ENCODE results near the gene DIS3L2. TPM values are rescaled to one million over a fixed set of nuclear protein-coding genes. Genes with fewer than 3 reads are reported as not detected.
"Not testable (repeated sequence)": the region's sequence is repeated elsewhere in the genome, so short reads cannot be mapped to it uniquely, and the experiment has no call there.

Gene DIS3L2
- total RNA-seq, 1 donor from 2014 or later, result 34.7 TPM

GRCh38 chr2:232322560-232323327 lies 361.2 kb downstream of the DIS3L2 start:
- peak; percentile 48 for DNase-seq

GRCh38 chr2:232323328-232323650 lies 361.8 kb downstream of the DIS3L2 start:
- DNase-seq, result no peak

DNA sequence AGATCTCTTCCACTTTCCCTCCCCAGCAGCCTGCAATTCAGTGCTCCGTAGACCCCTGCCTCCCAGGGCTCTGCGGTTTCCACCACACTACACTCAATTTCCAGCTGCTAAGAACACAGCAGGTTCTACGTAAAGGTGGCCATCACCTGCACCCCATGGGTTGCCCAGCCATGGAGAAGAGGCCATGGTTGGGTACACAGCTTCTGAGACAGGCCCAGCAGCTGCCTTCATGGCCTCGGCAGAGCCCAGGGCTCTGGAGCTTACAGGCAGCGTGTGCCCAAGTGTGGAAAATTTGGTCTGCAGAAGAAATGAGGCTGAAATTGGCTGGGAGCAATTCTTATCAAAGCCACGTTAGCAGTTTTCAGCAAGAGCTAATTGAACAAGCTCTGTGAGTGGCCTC lies 362.5 kb downstream of the DIS3L2 start:
- not testable (repeated sequence) for DNase-seq

DNA sequence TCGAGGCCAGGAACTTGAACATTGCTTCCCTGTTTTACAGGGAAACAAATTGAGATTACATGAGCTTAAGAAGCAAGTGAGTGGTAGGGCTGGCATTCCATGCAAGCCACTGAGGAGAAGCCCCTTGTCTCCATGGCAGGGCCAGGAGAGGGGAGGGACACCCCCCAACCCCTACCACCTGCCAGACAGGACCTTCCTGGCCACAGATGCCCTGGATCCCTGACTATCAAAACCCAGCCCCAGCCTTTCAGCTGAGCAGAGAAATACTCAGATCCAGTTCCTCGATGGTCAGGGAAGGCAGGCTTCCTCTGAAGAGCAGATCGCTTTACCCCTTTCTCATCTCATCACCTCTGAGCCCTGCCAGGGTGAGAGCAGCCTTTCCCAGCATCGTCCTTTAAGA lies 363.3 kb downstream of the DIS3L2 start:
- DNase-seq, result no peak

DNA sequence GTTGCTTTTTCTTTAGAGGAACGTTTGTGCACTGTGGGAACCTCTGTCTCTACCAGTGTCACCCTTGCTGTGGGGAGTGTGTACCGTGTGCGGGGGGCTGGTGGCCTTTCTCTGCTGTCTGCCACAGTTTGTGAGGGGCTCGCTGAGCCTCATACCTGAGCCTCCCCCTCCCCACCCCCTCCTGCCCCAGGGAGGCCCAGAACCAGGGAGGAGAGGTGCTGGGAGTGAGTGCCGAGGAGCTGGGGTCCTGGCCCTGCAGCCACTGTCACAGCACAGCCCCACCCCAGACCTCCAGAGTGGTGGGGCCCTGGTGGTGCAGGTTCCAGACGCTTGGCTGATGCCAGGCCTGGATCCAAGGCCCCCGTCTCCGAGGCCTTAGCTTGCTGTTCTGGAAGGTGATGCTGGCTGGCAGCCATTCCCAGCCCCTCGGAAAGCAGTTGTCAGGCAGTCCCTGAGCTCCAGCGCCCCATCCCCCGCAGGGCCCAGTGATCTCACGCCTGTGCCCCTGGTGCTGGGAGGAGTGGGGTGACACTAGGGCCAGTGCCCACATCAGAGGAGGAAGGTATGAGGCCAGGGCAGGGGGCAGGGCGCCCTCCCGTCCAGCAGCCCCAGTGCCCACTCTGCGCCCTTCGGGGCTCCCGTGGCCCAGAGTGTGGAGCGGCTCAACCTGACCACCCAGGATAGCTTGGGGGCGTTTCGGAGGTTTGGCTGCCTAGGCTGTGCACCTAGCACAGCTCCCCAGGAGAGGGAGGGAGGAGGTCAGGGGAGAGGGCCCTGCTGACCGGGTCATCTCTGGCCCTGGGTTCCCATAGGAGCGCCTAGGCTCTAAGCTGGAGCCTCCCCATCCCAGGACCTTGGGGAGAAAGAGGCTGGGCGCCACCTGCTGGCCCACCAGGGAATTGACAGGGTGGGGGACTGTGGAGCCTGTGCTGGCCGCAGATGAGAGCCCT lies 364.1 kb downstream of the DIS3L2 start:
- peak; percentile 42 for DNase-seq

GRCh38 chr2:232326274-232327104 lies 365.0 kb downstream of the DIS3L2 start:
- not testable (repeated sequence) for DNase-seq

GRCh38 chr2:232327105-232328031 lies 365.9 kb downstream of the DIS3L2 start:
- peak; percentile 80 for DNase-seq

GRCh38 chr2:232328032-232328422 lies 366.5 kb downstream of the DIS3L2 start:
- no peak for DNase-seq

DNA sequence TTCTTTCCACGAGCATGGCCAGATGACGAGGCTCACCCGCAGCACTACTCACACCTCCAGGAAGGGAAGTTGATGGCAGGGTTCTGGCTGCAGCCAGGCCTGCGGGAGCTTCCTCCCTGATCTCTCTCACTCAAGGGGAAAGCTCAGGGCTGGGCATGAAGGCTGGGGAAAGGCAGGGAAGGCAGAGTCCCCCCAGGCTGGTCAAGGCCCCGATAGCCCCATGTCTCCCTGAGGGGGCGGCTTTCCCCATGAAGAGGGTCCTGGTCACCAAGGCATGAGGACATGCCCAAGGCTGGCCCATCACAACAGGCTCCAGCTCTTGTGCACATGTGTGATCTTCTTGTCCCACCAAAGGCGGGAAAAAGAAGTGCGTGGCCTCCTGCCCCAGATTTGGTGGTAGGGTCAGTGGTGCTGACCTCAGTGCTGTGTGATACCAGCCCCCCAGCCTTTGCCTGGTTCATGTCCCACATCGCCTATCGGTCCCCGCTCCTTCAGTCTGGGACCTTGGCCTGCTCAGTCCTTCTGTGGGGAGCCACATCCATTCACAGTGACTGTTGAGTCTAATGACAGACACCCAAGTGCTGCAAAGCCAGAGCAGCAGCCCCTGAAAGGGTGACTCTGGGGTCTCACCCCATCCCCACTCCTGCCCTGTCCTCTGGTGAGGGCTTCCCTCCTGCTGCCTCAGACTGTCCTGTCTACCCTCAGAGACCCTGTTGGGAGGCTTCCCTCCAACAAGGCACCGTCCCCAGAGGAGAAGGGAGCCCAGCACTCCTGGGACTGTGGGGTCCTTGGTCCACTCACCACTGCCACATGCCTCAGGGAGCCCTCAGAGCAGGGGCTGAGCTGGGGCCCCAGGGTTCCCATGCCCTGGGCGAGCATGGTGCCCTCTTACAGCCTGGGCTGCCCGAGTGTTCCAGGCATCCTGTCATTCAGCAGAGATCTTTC lies 367.3 kb downstream of the DIS3L2 start:
- no peak for DNase-seq

DNA sequence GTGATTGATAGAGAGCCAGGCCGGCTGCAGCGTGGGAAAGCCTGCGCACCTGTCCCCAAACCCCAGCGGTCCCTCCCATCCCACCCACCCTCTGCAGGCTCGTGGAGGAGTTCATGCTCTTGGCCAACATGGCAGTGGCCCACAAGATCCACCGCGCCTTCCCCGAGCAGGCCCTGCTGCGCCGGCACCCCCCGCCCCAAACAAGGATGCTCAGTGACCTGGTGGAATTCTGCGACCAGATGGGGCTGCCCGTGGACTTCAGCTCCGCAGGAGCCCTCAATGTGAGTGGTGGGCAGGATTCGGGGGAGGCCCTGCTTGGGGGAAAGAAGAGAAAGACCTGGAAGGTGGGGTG lies 368.2 kb downstream of the DIS3L2 start:
- DNase-seq, result no peak

- no peak for DNase-seq
These were observed 368.8 kb downstream of the DIS3L2 start for GRCh38 chr2:232330068-232330999.

DNA sequence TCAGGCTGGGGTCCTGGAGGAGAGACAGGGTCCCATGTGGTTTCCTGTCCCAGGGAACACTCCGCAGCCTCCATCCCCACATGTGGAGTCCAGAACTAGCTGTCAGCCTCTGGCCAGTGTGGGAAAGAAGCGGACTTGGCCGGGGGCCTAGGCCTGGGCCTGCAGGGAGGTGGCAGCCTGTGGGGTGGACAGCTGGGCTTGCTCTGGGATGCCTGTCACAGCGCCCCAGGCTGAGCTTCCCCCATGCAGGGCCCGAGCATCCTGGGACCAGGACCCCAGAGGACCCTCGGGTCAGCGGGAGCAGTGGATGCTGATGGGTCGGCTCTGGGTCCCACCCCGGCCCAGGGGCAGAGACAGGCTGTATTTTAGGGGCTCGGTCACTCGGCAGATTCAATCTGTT lies 369.5 kb downstream of the DIS3L2 start:
- DNase-seq, result peak; percentile 72

DNA sequence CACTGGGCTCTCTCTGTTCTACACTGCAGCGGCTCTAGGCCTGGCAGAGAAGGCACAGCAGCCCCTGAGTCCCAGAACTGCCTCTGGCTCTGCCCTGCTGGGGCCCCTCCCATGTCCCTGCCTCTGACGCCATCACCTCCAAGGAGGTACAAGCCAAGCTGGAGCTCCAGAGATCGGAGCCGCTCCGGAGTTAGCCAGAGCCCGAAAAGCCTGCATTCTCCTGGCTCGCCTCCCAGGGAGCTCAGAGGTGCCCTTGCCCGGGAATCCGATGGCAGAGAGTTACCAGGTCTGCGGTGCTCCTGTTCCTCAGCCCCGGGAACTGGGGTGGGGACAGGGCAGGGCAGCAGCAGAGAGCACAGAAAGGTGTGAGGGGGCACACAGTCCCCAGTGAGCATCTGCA lies 370.1 kb downstream of the DIS3L2 start:
- not testable (repeated sequence) for DNase-seq

- DNase-seq, result not testable (repeated sequence)
These were observed 370.9 kb downstream of the DIS3L2 start for GRCh38 chr2:232332244-232332939.

DNA sequence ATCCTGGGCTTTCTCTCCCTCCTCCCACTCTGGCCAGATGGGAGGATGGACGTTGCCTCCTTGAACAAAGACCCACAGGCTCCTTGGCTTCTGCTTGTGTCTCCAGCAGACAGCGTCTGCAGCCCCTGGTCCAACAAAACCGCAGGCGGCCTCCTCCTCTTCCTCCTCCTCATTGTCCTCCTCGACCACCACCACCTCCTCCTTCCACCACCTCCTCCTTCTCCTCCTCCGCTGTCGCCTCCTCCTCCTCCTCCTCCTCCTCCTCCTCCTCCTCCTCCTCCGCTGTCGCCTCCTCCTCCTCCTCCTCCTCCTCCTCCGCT lies 371.4 kb downstream of the DIS3L2 start:
- no peak for DNase-seq

DNA sequence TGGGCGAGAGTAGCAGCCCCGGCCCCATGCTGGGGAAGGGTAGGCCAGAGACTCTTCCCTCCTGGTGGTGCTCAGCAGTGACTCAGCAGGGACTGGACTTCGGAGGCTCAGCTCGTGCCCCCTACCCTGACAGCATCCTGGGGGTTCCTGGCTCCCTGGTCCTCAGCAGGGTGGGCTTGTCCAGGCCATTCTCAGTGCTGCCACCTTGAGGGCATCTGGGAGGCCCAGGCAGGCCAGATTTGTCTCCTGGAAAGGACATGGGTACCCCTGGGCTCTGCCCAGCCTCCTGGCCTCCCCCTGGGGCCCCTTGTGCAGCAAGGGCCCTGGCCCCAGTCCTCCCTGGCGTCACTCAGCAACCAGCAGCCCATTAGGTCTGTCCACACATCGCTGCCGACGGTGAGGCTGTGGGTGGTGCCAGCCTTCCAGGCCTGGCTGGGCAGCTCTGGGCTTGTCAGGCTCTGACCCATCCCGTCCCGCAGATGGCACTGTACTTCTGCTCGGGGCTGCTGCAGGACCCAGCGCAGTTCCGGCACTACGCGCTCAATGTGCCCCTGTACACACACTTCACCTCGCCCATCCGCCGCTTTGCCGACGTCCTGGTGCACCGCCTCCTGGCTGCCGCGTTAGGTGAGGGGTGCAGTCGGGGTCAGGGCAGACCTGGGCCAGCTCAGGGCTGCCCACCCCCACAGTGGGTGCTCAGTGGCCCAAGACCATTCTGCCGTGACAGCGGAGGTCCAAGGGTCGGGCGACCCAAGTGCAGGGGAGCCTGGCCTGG lies 372.0 kb downstream of the DIS3L2 start:
- peak; percentile 27 for DNase-seq

DNA sequence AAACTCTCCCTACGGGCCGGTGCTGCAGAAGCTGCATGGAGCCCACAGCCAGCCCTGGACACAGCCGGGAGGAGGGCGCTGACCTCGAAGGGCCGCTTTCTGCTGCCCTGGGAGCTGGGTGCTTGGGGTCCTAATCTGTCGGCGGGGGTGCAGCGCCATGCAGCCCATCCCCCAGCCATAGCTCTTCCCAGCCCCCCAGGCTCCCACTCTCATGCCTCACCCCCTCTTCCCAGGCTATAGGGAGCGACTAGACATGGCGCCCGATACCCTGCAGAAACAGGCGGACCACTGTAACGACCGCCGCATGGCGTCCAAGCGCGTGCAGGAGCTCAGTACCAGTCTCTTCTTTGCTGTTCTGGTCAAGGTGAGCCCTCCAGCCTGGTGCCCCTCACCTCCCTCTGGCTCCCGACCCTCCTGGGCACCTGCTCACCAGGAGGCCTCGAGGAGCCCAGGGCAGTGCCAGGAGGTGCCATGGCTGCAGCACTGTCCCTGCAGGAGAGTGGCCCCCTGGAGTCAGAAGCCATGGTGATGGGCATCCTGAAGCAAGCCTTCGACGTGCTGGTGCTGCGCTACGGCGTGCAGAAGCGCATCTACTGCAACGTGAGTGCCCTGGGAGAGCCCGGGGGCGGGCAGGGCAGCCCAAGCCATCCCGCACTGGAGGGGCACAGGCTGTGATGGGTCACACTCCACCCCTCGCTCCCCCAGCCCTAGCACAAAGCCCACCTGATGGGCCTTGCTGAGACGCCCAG lies 372.8 kb downstream of the DIS3L2 start:
- not testable (repeated sequence) for DNase-seq
